Measurements from ENCODE around the gene MRPS25. TPM values are rescaled to one million over a fixed set of nuclear protein-coding genes. Genes with fewer than 3 reads are reported as not detected.
A peak's percentile ranks its signal among the peaks of the same experiment; 100 is the strongest.

The MRPS25 gene
- total and polyA plus RNA-seq, 2 experiments from 2014 or later = 27.2 to 41.8 TPM

- no peaks in the 10 kb centered on the region for H3K9me3 ChIP-seq (ENCODE audit: low read depth)
- H4K20me1 ChIP-seq (ENCODE audit: insufficient read depth) = no peaks in the 10 kb centered on the region
- H3K4me2 ChIP-seq (ENCODE audit: unreplicated experiment) = peak overlapping the region; percentile 83
- peaks cover 14% of the 10 kb centered on the region for H3K4me1 ChIP-seq (ENCODE audit: insufficient read depth)
- DNase-seq = peak; percentile 49
- peaks cover 23% of the 10 kb centered on the region for H3K36me3 ChIP-seq (ENCODE audit: low read depth)
- H3F3A ChIP-seq (ENCODE audit: insufficient read depth) = no peaks in the 10 kb centered on the region
- TF ChIP-seq EZH2 (IDR thresholded peaks at IDR 0.05; ENCODE audit: insufficient read depth, poor library complexity, severe bottlenecking) = no peak
- peaks cover 36% of the 10 kb centered on the region for H3K79me2 ChIP-seq (ENCODE audit: insufficient read depth)
- no peaks in the 10 kb centered on the region for H3K27me3 ChIP-seq (replicated peaks; ENCODE audit: insufficient read depth)
- H3K9me2 ChIP-seq (ENCODE audit: insufficient read depth) = no peaks in the 10 kb centered on the region
- peak overlapping the region; percentile 87 for H3K27ac ChIP-seq
- in situ Hi-C loops (cut with MboI) = no loop called here
- peak overlapping the region; percentile 98 for H3K4me3 ChIP-seq
- peak overlapping the region; percentile 98 for H3K9ac ChIP-seq
- no peak overlapping the region for H2AFZ ChIP-seq
- WGBS, 2 experiments (ENCODE audit: low coverage in 1 of 2, low lambda C conversion rate in 2 of 2, missing lambda C conversion rate in 2 of 2) = 20% methylated on average over 6 of the region's 6 CpGs
Measured at GRCh38 chr3:15097891-15098290, 32.8 kb upstream of the MRPS25 start.

- TF ChIP-seq EZH2phosphoT487 (IDR thresholded peaks at IDR 0.05; ENCODE audit: insufficient read depth, low read depth) = no peak
- no peak for TF ChIP-seq EZH2 (IDR thresholded peaks at IDR 0.05; ENCODE audit: insufficient read depth, poor library complexity, severe bottlenecking)
- Histone ChIP-seq H3K4me2 (ENCODE audit: unreplicated experiment) (no peak overlapping the region), H3K27me3 (replicated peaks; ENCODE audit: insufficient read depth) (no peaks in the 10 kb centered on the region), H4K20me1 (ENCODE audit: insufficient read depth) (no peaks in the 10 kb centered on the region), H3K9ac (no peak overlapping the region), H3K27ac (no peak overlapping the region), H2AFZ (no peak overlapping the region), H3K4me1 (ENCODE audit: insufficient read depth) (peaks cover 9% of the 10 kb centered on the region; the same call in 1 of the 2 replicates), H3K9me2 (ENCODE audit: insufficient read depth) (no peaks in the 10 kb centered on the region), H3K36me3 (ENCODE audit: low read depth) (peaks cover 23% of the 10 kb centered on the region), H3K9me3 (ENCODE audit: low read depth) (no peaks in the 10 kb centered on the region), H3K79me2 (ENCODE audit: insufficient read depth) (peaks cover 36% of the 10 kb centered on the region), H3K4me3 (no peak overlapping the region), H3F3A (ENCODE audit: insufficient read depth) (no peaks in the 10 kb centered on the region)
- 52 to 58% methylated on average over 3 of the region's 3 CpGs for WGBS, 2 experiments (ENCODE audit: low coverage in 1 of 2, low lambda C conversion rate in 2 of 2, missing lambda C conversion rate in 2 of 2)
- no peak for DNase-seq
- in situ Hi-C loops (cut with MboI) = no loop called here
Measured at GRCh38 chr3:15096046-15096445, 30.9 kb upstream of the MRPS25 start.

- Histone ChIP-seq H3K9ac (no peak overlapping the region), H3K9me2 (ENCODE audit: insufficient read depth) (no peaks in the 10 kb centered on the region), H3K79me2 (ENCODE audit: insufficient read depth) (peaks cover 40% of the 10 kb centered on the region), H3K4me3 (no peak overlapping the region), H4K20me1 (ENCODE audit: insufficient read depth) (no peaks in the 10 kb centered on the region), H3K27ac (no peak overlapping the region), H3K4me1 (ENCODE audit: insufficient read depth) (peaks cover 6% of the 10 kb centered on the region; the same call in 1 of the 2 replicates), H3K4me2 (ENCODE audit: unreplicated experiment) (no peak overlapping the region), H3K36me3 (ENCODE audit: low read depth) (peaks cover 34% of the 10 kb centered on the region), H3K27me3 (replicated peaks; ENCODE audit: insufficient read depth) (no peaks in the 10 kb centered on the region), H2AFZ (no peak overlapping the region), H3K9me3 (ENCODE audit: low read depth) (no peaks in the 10 kb centered on the region), H3F3A (ENCODE audit: insufficient read depth) (no peaks in the 10 kb centered on the region)
- TF ChIP-seq EZH2phosphoT487 (IDR thresholded peaks at IDR 0.05; ENCODE audit: insufficient read depth, low read depth) (no peak), EZH2 (IDR thresholded peaks at IDR 0.05; ENCODE audit: insufficient read depth, poor library complexity, severe bottlenecking) (no peak)
- WGBS, 2 experiments (ENCODE audit: low coverage in 1 of 2, low lambda C conversion rate in 2 of 2, missing lambda C conversion rate in 2 of 2) = 74 to 81% methylated on average over 5 of the region's 5 CpGs
- no peak for DNase-seq
- in situ Hi-C loops (cut with MboI) = no loop called here
Measured at GRCh38 chr3:15094187-15094875, 29.2 kb upstream of the MRPS25 start.

- H3K9me2 ChIP-seq (ENCODE audit: insufficient read depth) = no peaks in the 10 kb centered on the region
- no peak for DNase-seq
- peaks cover 34% of the 10 kb centered on the region for H3K36me3 ChIP-seq (ENCODE audit: low read depth)
- peaks cover 2% of the 10 kb centered on the region; the same call in 1 of the 2 replicates for H3K4me1 ChIP-seq (ENCODE audit: insufficient read depth)
- no peak overlapping the region for H3K4me3 ChIP-seq
- no peaks in the 10 kb centered on the region for H3K27me3 ChIP-seq (replicated peaks; ENCODE audit: insufficient read depth)
- TF ChIP-seq EZH2 (IDR thresholded peaks at IDR 0.05; ENCODE audit: insufficient read depth, poor library complexity, severe bottlenecking) (no peak), EZH2phosphoT487 (IDR thresholded peaks at IDR 0.05; ENCODE audit: insufficient read depth, low read depth) (no peak)
- H2AFZ ChIP-seq = no peak overlapping the region
- in situ Hi-C loops (cut with MboI) = no loop called here
- H3F3A ChIP-seq (ENCODE audit: insufficient read depth) = no peaks in the 10 kb centered on the region
- peaks cover 27% of the 10 kb centered on the region for H3K79me2 ChIP-seq (ENCODE audit: insufficient read depth)
- no peaks in the 10 kb centered on the region for H4K20me1 ChIP-seq (ENCODE audit: insufficient read depth)
- no peak overlapping the region for H3K4me2 ChIP-seq (ENCODE audit: unreplicated experiment)
- 100% methylated on average over 1 of the region's 1 CpG for WGBS, 2 experiments (ENCODE audit: low coverage in 1 of 2, low lambda C conversion rate in 2 of 2, missing lambda C conversion rate in 2 of 2)
- H3K9me3 ChIP-seq (ENCODE audit: low read depth) = no peaks in the 10 kb centered on the region
- no peak overlapping the region for H3K27ac ChIP-seq
- no peak overlapping the region for H3K9ac ChIP-seq
Measured at GRCh38 chr3:15092686-15093085, 27.6 kb upstream of the MRPS25 start.
